Measurements from ENCODE around the gene SLC25A51.

- TF ChIP-seq CTCF (conservative IDR thresholded peaks at IDR 0.05; ENCODE audit: low read depth, low read length) (no peak), EZH2 (IDR thresholded peaks at IDR 0.05; ENCODE audit: borderline replicate concordance, low read depth, low read length, poor library complexity, severe bottlenecking) (no peak)
Observed at GRCh38 chr9:37922363-37923117, 18.6 kb upstream of the SLC25A51 start.

All from A673 (cell line).